Thyroid gland (tissue), 4 donors: ENCODE results near the gene KERA.

ENCODE experiments used
- CTCF ChIP-seq, 6 experiments: fragments of 200-600 bp in 3 of 6; fragments of 450-650 bp in 3 of 6; sonication (generic) in 3 of 6; IDR thresholded peaks; one replicate each; pipeline ENCODE4 v1.5.1; 2016 to 2019; ENCODE audit warnings: antibody characterized with exemption in 6 of 6, mild to moderate bottlenecking in 2 of 6, inconsistent platforms in 1 of 6, moderate library complexity in 1 of 6
- POLR2A ChIP-seq, 2 donors: fragments of 450-650 bp; IDR thresholded peaks; one replicate each; pipeline ENCODE4 v1.6.1; 2017; ENCODE audit warnings: antibody characterized with exemption in 2 of 2, mild to moderate bottlenecking in 2 of 2, moderate library complexity in 1 of 2

- TF ChIP-seq CTCF (IDR thresholded peaks at IDR 0.05) (no peak), POLR2A (IDR thresholded peaks at IDR 0.05) (no peak)
Measured at GRCh38 chr12:91074154-91074709, 16.4 kb upstream of the KERA start.
